A549 (cell line): ENCODE results near the gene FOXP1.

Source experiments
- CTCF ChIP-seq: fragments of >200 bp; sonication (Bioruptor Twin); formaldehyde crosslinking; IDR thresholded peaks from 3 replicates; pipeline ENCODE4 v1.5.1; 2016
- EP300 ChIP-seq, 2 experiments: fragments of >200 bp; sonication (Bioruptor Twin); formaldehyde crosslinking; IDR thresholded peaks; 2 replicates in 1 of 2; 3 replicates in 1 of 2; pipeline ENCODE4 v1.6.1; 2016 to 2017
- HOXB5 ChIP-seq: fragments of 250-450 bp; sonication (Bioruptor Pico); IDR thresholded peaks from 2 replicates; pipeline ENCODE4 v1.5.0; 2020; ENCODE audit warnings: mild to moderate bottlenecking, moderate library complexity
- MAFK ChIP-seq: fragments of 450-650 bp; IDR thresholded peaks from 2 replicates; pipeline ENCODE4 v1.6.1; 2014; ENCODE audit not compliant: partially characterized antibody
- NFE2L2 ChIP-seq: fragments of 150-350 bp; conservative IDR thresholded peaks from 2 replicates; pipeline ENCODE4 v1.6.1; 2014; ENCODE audit warnings: low read length
- NR3C1 ChIP-seq: fragments of >200 bp; sonication (Bioruptor Twin); formaldehyde crosslinking; IDR thresholded peaks from 3 replicates; pipeline ENCODE4 v1.6.1; 2017
- POLR2A ChIP-seq: IDR thresholded peaks from 2 replicates; pipeline ENCODE4 v1.6.1; 2012; ENCODE audit warnings: mild to moderate bottlenecking, low read length
- RFX5 ChIP-seq: fragments of 450-650 bp; IDR thresholded peaks from 2 replicates; pipeline ENCODE4 v1.7.1; 2014; ENCODE audit warnings: antibody characterized with exemption, mild to moderate bottlenecking, moderate library complexity

GRCh38 chr3:71152892-71153265, 430.6 kb downstream of the FOXP1 start:
- TF ChIP-seq MAFK (no peak), CTCF (no peak), POLR2A (no peak), EP300 (IDR thresholded peaks at IDR 0.05) (no peak), NFE2L2 (no peak), NR3C1 (no peak), RFX5 (no peak), HOXB5 (CRISPR knock-in tag) (no peak)
